ENCODE data around the gene TTC17.
"Not testable (repeated sequence)": the region's sequence is repeated elsewhere in the genome, so short reads cannot be mapped to it uniquely, and the experiment has no call there.

Gene TTC17, protein sequence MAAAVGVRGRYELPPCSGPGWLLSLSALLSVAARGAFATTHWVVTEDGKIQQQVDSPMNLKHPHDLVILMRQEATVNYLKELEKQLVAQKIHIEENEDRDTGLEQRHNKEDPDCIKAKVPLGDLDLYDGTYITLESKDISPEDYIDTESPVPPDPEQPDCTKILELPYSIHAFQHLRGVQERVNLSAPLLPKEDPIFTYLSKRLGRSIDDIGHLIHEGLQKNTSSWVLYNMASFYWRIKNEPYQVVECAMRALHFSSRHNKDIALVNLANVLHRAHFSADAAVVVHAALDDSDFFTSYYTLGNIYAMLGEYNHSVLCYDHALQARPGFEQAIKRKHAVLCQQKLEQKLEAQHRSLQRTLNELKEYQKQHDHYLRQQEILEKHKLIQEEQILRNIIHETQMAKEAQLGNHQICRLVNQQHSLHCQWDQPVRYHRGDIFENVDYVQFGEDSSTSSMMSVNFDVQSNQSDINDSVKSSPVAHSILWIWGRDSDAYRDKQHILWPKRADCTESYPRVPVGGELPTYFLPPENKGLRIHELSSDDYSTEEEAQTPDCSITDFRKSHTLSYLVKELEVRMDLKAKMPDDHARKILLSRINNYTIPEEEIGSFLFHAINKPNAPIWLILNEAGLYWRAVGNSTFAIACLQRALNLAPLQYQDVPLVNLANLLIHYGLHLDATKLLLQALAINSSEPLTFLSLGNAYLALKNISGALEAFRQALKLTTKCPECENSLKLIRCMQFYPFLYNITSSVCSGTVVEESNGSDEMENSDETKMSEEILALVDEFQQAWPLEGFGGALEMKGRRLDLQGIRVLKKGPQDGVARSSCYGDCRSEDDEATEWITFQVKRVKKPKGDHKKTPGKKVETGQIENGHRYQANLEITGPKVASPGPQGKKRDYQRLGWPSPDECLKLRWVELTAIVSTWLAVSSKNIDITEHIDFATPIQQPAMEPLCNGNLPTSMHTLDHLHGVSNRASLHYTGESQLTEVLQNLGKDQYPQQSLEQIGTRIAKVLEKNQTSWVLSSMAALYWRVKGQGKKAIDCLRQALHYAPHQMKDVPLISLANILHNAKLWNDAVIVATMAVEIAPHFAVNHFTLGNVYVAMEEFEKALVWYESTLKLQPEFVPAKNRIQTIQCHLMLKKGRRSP

GRCh38 chr11:43358801-43359421 lies at the start of gene TTC17:
TTC17 (plus strand) TSS chr11:43358920; CDS start chr11:43358955, 35 bp downstream.
- DNase-seq: peak; percentile 94

DNA sequence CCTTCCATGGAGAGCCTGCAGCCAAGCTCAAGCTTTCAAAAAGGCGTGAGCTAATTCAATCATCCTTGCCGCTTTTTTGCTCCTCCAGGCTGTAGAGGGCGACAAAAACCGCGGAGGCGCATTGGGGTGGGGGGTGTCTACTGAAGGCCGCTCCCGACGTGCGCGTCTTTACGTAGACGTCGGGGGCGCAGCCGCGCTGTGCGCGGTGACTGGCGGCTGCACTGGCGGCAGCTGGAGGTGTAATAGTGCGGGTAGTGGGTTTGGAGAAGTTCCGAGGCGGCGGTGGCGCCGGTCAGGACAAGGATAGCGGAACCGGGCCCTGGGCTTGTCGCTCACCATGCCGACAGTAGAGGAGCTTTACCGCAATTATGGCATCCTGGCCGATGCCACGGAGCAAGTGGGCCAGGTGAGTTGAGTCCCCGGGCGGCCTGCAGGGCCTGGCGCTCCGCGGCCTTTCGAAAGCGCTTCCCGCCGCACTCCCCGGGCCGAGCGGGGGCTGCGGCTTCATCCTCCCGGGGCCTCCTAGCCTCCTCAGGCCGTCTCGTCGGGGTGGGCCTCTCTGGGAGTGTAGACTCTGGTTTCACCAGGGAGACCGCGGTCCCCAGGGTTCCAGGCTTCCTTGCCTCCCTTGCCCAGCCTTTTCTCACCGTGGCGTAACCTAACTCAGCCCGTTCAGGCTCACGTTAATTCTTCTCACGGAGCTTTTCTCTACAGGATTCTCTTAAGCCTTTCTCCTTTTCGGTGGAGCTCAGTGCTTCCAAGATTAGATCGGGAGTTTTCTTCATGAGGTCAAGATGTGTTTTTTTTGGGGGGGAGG lies 46.7 kb upstream of the TTC17 start, which contains the start of gene API5:
Gene API5 (plus strand): TSS at position 206 of the 817 bp plus-strand sequence. CDS start 132 bp downstream, at position 338.
- DNase-seq: peak; percentile 91

DNA sequence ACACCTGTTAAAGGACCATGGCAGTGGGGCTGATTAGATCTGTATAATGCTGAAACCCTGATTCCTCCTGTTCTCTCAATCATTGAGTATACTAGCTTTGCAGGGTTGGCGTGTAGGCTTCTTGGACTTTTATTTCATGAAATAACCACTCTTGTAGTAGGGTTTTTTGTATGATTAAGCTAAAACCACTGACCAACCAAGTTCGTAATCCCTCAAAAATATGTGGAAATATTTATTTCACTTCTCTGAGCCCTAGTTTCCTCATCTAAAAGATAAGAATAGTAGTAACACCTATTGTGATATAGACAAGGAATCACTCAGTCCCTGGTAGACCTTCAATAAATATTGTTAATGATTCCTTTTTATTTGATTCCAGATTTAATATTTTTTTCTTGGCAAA lies 42.8 kb upstream of the TTC17 start:
- DNase-seq: no peak

DNA sequence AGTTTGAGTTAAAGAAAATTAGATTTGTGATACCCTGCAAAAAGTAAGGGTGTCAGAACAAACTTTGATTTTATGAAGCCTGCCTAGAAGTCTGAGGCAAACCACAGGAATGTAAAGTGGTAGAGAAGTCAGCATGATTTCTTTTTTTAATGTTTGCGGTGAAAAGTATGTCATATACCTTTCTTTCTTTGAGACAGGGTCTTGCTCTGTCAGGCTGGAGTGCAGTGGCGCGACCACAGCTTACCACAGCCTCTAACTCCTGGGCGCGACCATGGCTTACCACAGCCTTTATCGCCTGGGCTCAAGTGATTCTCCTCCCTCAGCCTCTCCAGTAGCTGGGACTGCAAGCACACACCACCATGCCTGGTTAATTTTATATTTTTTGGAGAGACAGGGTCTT lies 42.3 kb upstream of the TTC17 start:
- DNase-seq: no peak

GRCh38 chr11:43327987-43328386 lies 30.7 kb upstream of the TTC17 start:
- no peak for DNase-seq

DNA sequence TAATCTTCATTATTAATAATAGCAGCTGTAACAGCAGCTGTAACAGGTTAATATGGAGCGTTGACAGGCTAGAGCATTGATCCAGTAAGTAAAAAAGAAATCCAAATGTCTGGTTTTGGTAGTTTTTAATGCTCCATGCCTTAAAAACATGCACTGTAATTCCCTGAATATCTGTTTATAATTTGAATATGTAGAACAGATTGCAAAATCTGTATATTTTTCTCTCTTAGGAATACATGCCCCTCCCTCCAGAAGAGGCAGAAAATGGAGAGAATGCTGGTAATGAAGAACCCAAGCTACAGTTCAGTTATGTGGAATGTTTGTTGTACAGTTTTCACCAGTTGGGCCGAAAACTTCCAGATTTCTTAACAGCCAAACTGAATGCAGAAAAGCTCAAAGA lies 30.2 kb upstream of the TTC17 start:
- no peak for DNase-seq

DNA sequence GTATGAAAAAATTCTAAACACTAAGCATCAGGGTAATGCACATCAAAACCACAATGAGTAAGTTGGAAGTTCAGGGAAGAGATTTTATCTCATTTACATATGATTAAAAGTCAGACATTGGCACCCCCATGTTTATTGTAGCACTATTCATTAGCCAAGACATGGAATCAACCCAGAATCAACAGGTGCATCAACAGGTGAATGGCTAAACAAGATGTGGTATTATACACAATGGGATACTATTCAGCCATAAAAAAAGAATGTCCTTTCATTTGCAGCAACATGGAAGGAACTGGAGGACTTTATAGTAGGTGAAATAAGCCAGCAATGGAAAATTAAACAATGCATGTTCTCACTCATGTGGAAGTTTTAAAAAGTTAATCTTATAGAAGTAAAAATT lies 17.6 kb upstream of the TTC17 start:
- no peak for DNase-seq

DNA sequence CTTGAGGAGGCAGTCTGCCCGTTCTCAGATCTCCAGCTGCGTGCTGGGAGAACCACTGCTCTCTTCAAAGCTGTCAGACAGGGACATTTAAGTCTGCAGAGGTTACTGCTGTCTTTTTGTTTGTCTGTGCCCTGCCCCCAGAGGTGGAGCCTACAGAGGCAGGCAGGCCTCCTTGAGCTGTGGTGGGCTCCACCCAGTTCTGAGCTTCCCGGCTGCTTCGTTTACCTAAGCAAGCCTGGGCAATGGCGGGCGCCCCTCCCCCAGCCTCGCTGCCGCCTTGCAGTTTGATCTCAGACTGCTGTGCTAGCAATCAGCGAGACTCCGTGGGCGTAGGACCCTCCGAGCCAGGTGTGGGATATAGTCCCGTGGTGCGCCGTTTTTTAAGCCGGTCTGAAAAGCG lies 7.3 kb upstream of the TTC17 start:
- DNase-seq: not testable (repeated sequence)

DNA sequence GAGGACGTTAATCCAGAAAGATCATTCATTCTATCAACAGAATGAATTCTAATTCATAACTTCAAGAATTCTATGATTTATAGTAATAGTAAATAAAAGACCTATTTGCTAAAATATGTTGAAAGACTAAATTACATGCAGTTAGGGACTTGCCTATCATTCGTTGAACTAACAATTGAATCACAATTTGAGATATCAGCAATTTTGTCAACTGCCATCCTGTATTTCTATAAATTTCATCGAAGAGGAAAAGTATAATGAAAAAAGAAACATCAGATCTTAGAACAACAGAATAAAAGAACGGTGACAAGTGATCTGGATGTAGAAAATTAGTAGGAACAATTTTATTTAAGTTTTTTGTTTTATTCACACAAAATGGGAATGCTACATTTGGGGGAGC lies 4.4 kb upstream of the TTC17 start:
- no peak for DNase-seq

GRCh38 chr11:43356336-43356735 lies 2.4 kb upstream of the TTC17 start:
- DNase-seq: no peak

- DNase-seq: no peak
These were observed 380 bp upstream of the TTC17 start for GRCh38 chr11:43358279-43358800.

DNA sequence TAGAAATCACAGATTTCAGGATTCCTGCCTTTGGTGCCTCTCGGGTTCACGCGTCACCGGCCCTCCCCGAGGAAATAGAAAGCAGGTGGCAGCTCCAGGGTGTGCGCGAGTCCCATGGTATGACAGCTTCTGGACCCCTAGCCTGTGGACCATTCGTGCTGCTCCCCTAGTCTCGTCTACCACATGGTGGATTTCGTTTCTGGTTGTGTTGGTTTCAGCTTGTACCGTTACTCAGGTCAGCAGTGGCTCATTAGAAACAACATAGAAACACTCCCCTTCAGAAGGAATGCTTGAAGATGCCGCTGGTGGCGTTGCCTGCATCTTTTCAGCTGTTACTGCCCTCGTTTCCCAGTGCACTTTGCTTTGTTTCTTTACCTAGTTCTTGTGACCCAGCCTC lies 700 bp downstream of the TTC17 start:
- DNase-seq: no peak

GRCh38 chr11:43360361-43361032 lies 1.8 kb downstream of the TTC17 start:
- no peak for DNase-seq

DNA sequence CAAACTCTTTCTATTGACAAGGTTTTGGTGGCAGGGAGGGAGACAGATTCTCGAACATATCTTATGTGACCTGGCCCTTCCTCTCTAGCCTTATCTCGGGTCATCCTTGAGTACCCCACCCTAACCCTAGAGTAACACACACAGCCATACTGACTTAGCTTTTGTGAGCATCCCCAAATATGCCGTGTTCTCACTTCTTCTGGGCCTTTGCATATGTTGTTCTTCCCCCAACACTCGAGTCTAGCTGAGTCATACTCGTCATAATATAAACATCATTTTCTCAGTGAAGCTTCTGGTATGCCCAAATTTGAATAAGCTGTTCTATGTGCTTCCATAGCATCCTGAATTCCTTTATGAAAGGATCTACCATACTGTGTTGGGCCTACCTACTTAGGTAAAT lies 8.0 kb downstream of the TTC17 start:
- no peak for DNase-seq

DNA sequence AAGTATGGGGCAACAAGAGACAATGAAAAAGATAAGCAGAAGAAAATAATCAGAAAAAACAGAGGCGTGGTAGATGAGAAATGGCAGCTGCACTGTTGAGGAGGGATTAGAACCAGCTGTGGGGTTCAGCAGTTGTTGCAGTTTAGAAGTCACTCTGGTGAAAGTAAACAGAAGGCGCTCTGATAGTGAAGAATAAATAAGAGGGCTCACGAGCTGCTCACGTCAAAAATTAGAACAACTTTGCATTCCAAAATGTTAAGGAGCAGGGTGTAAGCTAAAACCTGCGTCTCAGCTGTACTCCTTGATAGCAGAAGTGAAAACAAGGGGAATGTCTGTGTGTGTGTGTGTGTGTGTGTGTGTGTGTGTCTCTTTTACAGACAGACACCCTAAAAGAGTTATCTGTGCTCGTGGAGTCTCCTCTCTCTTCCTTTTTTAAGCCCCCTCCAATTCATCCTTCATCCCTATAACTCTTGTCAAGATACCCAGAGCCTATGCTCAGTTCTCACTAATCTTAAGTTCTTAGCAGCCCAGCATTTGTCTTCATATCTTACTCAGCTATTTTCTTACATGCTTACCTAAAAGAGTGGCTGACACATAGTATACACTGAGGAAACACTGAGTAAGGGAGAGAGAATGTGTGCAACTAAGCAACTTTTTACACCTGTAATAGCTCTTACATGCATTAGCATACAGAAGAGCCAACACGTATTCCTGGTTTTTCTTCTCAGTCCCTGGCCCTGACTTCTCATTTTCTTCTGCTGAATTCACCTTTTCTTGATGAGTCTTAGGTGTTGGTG lies 8.9 kb downstream of the TTC17 start:
- DNase-seq: no peak

DNA sequence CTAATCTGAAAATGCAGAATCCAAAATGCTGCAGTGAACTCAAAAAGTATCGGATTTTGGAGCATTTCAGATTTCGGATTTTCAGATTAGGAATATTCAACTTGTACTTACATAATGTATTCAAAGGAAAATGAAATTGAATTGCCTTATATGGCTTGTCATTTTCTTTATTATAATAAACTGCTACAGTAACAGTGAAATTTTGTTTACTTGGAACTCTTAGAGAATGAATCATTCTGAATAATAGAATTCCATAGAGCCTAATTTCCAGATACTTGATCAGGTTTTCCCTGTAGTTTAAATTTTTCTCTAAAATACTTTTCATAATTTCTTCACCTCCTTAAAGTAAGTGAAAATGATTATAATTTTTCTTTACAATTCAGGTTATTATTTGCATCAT lies 17.3 kb downstream of the TTC17 start:
- DNase-seq: no peak

DNA sequence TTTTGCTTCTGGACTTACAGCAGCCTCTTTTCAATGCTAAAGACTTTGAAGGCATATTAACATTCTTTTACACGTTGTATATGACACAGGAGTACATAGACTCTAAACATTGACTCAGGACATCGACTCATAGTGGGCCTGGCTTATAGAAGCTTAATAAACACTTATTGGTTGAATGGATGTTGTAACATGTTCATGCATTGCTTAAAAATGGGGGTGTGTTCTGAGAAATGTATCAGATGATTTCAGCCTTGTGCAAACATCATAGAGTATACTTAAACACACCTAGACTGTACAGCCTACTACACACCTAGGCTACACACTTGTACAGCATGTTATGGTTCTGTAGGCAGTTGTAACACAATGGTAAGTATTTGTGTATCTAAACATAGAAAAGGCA lies 17.9 kb downstream of the TTC17 start:
- DNase-seq: no peak

GRCh38 chr11:43377389-43377788 lies 18.7 kb downstream of the TTC17 start:
- DNase-seq: no peak

GRCh38 chr11:43378897-43379296 lies 20.2 kb downstream of the TTC17 start:
- DNase-seq: no peak

GRCh38 chr11:43381802-43382201 lies 23.1 kb downstream of the TTC17 start:
- no peak for DNase-seq
